IPS DF 4.7 (cell line): ENCODE results near the gene UPK3BL2.
"Not testable (repeated sequence)": the region's sequence is repeated elsewhere in the genome, so short reads cannot be mapped to it uniquely, and the experiment has no call there.

Experiments used
- DNase-seq: peaks from one replicate; pipeline ENCODE4 v3.0.0-alpha.2; 2013; ENCODE audit warnings: low spot score; ENCODE audit errors: extremely low read depth

Gene UPK3BL2, protein sequence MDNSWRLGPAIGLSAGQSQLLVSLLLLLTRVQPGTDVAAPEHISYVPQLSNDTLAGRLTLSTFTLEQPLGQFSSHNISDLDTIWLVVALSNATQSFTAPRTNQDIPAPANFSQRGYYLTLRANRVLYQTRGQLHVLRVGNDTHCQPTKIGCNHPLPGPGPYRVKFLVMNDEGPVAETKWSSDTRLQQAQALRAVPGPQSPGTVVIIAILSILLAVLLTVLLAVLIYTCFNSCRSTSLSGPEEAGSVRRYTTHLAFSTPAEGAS

GRCh38 chr7:102543596-102543995 lies at the start of gene UPK3BL2:
TSS of gene UPK3BL2 (minus strand) at chr7:102543696. CDS start at chr7:102543636, 60 bp downstream.
- not testable (repeated sequence) for DNase-seq

- not testable (repeated sequence) for DNase-seq
Measured at GRCh38 chr7:102592477-102593019, 49.1 kb upstream of the UPK3BL2 start.

- not testable (repeated sequence) for DNase-seq
Measured at GRCh38 chr7:102589857-102590256, 46.4 kb upstream of the UPK3BL2 start.

DNA sequence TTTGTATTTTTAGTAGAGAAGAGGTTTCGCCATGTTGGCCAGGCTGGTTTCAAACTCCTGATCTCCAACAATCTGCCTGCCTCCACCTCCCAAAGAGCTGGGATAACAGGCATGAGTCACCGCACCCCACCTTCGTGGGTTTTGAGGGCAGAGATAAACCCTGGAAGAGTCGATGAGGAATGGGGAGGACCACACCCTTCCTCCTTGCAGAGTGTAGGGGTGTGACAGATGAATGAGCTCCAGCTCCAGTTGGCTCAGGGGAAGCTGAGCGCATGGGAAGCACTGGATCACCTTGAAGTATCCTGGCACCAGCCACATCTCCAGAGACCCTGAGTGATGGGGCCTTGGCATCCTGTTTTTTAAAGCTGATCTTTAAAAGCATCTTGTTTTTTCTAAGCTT lies 40.0 kb upstream of the UPK3BL2 start:
- DNase-seq = not testable (repeated sequence)

- not testable (repeated sequence) for DNase-seq
Measured at GRCh38 chr7:102581722-102582121, 38.2 kb upstream of the UPK3BL2 start.

- DNase-seq = not testable (repeated sequence)
Measured at GRCh38 chr7:102578486-102578885, 35.0 kb upstream of the UPK3BL2 start.

- not testable (repeated sequence) for DNase-seq
Measured at GRCh38 chr7:102577315-102578240, 34.1 kb upstream of the UPK3BL2 start.

DNA sequence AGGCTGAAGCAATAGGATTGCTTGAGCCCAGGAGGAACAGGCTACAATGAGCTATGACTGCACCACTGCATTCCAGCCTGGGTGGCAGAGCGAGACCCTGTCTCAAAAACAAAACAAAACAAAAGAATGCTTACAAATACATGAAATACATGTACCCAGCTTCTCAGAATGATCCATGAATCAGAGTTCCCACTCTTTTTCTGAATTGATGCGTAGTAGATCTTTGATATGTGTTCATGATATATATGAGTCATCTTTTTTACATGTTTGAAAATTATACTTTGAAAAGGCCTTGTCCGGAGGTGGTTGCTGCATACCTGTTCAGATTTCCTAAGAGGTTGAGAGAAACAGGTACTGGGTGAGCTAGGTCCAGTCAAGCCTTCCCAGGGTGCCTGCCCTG lies 32.9 kb upstream of the UPK3BL2 start:
- not testable (repeated sequence) for DNase-seq

DNA sequence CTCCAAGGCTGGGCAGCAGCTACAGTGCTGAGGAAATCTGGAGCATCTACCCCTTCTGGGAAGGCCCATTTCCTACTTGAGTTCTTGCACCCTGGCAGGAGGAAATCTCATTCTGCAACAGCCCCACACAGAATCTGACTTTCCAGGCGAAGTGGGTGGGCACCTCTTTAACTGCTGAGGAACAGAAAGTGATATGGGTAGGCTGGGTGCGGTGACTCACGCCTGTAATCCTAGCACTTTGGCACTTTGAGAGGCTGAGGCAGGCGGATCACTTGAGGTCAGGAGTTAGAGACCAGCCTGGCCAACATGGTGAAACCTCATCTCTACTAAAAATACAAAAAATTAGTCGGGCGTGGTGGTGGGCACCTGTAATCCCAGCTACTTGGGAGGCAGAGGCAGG lies 31.1 kb upstream of the UPK3BL2 start:
- not testable (repeated sequence) for DNase-seq

GRCh38 chr7:102572261-102573239 lies 29.1 kb upstream of the UPK3BL2 start, which contains the start of gene POLR2J3:
TSS of gene POLR2J3 (minus strand) at chr7:102572583. CDS start at chr7:102572521, 62 bp downstream.
- DNase-seq = not testable (repeated sequence)

DNA sequence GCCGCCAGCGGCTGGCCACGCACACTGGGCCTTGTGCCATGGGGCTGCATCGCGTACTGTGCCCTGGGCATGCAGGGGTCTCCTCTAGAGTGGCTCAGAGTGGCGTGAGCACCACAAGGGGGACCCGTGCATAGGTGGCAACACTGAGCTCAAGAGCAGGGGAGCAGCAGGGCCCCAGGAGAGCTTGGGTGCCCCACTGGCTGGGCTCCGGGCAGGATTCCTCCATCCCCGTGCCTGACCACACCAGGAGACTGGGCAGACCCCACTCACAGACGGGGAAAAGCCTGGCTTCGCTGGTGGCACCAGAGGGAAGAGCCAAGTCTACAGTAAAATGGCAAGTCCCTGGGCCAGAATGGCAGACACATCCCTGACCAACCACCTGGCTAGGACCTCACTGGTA lies 25.1 kb upstream of the UPK3BL2 start:
- not testable (repeated sequence) for DNase-seq

- not testable (repeated sequence) for DNase-seq
Measured at GRCh38 chr7:102550808-102551422, 7.4 kb upstream of the UPK3BL2 start, which contains the start of gene SPDYE2. TSS of gene SPDYE2 (plus strand) at chr7:102551226. CDS start at chr7:102553256, 2,030 bp downstream.

DNA sequence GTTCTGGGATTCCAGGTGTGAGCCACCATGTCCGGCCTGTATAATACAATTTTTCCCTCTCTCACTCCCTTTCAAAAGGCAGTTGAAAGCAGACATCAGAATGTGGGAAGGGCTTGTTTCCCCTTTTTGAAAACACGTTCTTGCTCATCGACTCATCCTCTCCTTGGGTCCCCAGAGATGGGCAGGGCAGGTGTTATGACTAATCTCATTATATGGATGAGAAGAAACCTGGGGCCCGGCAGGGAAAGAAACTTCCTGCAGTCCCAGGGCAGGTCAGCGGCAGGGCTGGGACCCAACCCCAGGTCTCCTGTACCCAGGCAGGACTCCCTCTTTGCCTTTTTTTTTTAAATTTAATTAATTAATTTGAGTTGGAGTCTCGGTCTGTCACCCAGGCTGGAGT lies 2.9 kb upstream of the UPK3BL2 start:
- not testable (repeated sequence) for DNase-seq

DNA sequence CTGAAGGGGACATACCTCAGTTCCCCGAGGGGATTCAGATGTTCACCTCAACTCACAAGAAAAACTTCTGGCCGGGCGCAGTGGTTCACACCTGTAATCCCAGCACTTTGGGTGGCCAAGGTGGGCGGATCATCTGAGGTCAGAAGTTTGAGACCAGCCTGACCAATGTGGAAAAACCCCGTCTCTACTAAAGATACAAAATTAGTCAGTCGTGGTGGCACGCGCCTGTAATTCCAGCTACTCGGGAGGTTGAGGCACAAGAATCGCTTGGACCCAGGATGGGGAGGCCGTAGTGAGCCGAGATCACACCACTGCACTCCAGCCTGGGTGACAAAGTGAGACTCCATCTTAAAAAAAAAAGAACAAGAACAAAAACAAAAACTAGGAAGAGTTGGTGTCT lies 1.8 kb upstream of the UPK3BL2 start:
- not testable (repeated sequence) for DNase-seq

DNA sequence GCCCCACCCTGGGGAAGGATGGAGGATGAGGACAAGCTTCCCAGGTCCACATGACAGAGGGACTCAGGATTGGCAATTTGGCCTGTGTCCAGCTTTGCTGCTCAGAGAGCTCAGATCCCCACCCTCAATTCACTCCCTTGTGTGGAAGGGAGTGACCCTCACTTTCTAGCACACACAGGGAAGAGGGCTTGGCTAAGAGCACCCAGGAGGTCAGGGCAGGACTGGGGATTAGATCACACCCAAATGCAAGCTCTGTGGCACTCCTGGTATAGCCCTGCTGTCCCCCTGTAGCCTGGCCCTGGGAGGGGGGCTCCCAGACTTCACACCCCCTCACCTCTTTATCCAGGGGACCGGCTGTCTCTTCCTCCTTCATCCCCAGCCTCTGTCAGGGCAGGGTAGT lies 876 bp upstream of the UPK3BL2 start:
- not testable (repeated sequence) for DNase-seq

- not testable (repeated sequence) for DNase-seq
Measured at GRCh38 chr7:102542771-102543170, 725 bp downstream of the UPK3BL2 start.

- not testable (repeated sequence) for DNase-seq
Measured at GRCh38 chr7:102542083-102542482, 1.4 kb downstream of the UPK3BL2 start.

- not testable (repeated sequence) for DNase-seq
Measured at GRCh38 chr7:102540604-102541003, 2.9 kb downstream of the UPK3BL2 start.

- not testable (repeated sequence) for DNase-seq
Measured at GRCh38 chr7:102535062-102535615, 8.4 kb downstream of the UPK3BL2 start.

GRCh38 chr7:102532127-102532526 lies 11.4 kb downstream of the UPK3BL2 start:
- DNase-seq = not testable (repeated sequence)
